Epithelial cell of prostate (primary cell): ENCODE results near the gene EFNB2.

ENCODE experiments used
- DNase-seq: peaks from one replicate; pipeline ENCODE4 v3.0.0-alpha.2; 2011; ENCODE audit warnings: low read depth, low spot score
- H3K27ac ChIP-seq: fragments of 450-650 bp; 2 replicates; pipeline ENCODE4 v1.5.1; 2017; ENCODE audit warnings: mild to moderate bottlenecking

EFNB2 gene

DNA sequence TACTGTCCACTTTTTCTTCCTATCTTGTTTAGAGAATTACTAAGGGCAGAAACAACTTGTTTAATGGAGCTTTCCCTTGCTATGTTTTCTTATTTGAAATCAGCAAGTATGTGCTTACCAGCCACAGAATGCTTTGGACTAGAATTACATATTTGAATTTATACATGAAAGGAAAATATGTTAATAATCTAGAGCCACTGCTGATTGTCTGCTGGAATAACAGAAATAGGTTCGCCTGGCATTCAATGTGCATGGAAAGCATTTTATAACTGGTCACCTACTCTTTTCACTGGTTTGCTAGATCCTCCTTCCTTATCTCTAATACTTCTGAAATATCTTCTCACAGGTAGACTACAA, 8.0 kb downstream of the EFNB2 start:
- H3K27ac ChIP-seq, result no peak overlapping the region
- DNase-seq, result no peak

DNA sequence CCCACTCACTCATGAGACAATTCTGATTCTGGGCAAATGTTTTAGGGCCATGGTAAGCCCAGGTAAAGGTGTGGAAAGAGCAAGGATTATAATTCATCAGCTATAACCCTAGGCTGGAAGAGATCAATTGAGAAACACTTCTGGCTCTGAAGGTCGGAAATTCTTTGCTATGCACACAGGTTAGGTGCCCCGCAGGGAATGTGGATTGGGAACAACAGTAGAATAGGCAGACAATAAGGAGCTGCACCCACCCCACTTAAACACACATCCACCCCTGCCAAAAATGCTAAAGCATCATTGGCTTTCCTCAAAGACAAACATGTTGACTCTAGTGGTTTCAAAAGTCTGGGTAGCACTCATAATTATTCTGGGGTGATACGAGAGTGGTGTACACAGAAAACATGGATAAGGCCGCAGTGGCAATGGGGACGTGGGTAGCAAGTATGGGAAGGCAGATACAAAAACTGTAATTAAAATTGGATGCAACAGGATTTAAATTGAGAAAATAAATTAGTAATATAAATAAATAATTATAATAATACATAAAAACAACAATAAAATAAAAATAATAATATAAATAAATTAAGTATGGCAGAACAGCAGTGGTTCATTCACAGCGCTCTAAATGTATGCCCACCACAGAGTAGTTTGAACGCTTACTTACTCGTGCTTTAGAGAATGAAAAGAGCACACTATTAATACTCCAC, 8.6 kb downstream of the EFNB2 start:
- peak overlapping the region; percentile 56 for H3K27ac ChIP-seq
- DNase-seq, result no peak

DNA sequence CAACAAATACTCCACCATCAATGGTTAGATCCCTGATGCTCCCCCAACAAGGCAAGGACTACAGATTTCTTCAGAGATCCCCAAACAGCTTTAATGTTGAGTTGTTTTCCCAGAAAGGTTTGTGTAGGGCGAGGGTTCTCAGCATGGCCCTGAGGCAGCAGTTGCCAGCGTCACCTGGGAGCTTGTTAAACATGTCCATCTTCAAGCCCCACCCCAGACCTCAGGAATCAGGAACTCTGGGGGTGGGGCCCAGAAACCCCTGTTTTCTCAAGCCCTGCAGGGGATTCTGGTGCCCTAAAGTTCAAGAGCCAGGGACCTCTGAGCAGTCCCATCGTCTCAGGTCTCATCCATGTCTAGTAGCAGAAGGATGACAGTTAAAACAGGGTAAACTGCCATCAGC, 9.6 kb downstream of the EFNB2 start:
- DNase-seq, result no peak
- peak overlapping the region; percentile 56 for H3K27ac ChIP-seq

DNA sequence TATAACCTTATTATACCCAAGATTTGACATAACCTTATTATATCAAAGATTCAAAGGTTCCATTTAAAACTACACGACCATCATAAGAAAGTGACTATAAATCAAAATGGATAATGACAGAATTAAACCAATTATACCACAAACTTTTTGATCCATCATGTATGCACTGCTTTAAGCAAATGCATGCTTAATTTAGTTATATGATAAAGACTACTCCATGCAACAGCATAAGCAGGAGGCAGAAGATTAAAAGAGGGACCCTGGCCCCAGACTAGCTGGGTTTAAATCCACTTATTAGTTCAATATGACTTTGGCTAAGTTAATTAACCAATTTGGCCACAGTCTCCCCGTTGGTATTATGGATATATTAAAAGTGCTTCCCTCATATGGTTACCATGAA, 11.4 kb downstream of the EFNB2 start:
- DNase-seq, result no peak
- H3K27ac ChIP-seq, result peak overlapping the region; percentile 56

DNA sequence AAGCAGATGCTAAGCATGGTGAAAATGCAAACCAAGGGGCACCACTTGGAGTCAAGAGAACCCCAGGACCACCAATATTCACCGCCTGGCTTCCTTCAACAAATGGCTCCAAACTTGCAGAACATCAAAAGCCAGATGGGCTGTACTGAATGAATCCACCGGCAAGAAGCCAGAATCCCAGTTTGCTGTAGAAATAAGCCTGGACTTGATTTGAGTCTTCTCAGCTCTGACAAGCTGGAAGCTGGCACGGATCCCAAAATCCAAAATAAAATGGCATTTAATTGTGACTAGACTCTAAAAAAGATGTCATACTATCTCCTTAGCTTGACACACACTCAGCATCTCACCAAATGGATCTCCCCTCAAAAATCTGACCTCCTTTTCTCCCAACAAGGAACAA, 11.9 kb downstream of the EFNB2 start:
- H3K27ac ChIP-seq, result peak overlapping the region; percentile 56
- DNase-seq, result no peak

DNA sequence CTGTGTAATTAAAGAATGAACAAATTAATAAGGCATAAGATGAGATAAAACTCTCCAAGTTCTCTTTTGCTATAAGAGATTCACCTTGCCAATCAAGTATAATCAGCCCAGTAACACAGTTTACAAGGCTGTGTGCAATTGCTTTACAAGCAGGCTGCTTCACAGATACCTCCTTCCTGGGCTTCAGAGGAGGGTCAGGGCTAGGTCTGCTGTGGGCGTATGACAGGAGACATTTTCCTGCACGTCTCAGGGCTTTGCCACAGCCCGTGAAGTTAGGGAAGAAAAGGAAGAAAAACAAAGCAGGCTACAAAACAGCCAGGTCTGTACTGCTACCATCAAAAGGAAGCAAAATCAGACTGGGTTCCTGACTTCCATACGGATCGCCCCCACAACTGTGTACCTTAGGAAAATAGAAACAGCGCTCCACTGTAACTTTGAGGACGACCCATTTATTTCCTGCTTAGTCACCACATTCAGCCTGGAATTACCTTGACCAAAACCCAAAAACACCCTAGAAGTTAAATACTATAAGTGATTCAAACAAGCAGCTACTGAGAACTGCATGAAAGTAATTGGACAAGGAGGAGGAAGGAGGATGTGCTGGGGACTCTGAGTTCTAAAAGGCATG, 12.4 kb downstream of the EFNB2 start:
- peak overlapping the region; percentile 56 for H3K27ac ChIP-seq
- no peak for DNase-seq

DNA sequence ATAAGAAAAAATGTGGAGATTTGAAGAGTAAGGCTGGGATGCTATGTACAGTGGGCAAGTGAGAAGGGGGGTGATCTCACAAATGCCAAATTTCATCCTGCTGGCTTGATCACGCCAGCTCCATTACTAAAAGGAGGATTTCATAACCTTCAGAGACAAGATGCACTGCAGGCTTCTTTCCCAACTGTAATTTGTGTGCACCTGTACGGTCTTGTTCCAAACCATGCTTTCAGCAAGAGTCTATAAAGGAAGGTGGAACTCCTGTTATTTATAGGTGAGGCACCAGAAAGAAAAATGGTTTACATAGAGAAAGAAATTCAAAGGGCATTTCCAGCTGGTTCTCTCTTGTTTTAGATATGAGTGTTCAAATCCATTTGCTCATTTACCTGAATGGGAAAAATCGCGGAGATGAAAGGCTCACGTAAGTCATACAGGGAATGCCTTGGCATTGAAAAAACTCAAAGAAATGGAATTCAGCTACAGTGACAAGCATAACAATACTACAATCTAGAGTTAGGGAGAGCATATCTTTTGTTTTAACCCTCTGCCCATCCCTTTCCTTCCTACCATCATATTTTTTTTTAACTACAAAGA, 13.3 kb downstream of the EFNB2 start:
- DNase-seq, result no peak
- H3K27ac ChIP-seq, result peak overlapping the region; percentile 56

DNA sequence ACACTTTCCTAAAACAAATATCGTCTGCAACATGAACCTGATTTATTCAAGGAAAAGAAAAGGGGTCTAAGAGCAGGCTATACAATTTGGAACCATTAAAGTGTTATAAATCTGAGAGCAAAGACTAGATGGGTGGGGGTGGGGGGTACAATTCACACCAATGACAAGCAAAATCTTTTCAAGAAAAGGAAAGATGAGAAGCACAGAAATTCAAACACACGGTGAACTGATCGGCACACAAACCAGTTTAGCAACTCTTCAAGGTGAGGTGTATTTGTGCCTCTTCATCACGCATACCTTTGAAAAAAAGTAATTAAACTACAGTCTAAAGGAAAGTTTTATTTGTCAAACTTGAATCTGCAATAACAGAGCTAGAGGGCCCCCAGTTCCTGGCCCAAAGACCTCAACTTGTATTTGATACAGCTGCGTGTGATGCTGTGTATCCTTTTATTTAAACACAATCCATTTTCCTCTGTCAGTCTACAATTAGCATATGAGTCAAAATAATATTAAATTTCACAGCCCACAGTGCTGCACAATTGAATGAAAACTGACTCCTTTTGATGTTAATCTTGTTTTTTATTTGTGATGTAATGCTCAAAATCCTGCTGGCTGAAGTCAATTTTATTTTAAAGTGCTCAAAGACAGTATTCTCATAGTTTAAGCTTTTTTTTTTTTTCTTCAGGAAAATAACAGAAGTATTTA, 14.2 kb downstream of the EFNB2 start:
- peak overlapping the region; percentile 56 for H3K27ac ChIP-seq
- DNase-seq, result no peak

DNA sequence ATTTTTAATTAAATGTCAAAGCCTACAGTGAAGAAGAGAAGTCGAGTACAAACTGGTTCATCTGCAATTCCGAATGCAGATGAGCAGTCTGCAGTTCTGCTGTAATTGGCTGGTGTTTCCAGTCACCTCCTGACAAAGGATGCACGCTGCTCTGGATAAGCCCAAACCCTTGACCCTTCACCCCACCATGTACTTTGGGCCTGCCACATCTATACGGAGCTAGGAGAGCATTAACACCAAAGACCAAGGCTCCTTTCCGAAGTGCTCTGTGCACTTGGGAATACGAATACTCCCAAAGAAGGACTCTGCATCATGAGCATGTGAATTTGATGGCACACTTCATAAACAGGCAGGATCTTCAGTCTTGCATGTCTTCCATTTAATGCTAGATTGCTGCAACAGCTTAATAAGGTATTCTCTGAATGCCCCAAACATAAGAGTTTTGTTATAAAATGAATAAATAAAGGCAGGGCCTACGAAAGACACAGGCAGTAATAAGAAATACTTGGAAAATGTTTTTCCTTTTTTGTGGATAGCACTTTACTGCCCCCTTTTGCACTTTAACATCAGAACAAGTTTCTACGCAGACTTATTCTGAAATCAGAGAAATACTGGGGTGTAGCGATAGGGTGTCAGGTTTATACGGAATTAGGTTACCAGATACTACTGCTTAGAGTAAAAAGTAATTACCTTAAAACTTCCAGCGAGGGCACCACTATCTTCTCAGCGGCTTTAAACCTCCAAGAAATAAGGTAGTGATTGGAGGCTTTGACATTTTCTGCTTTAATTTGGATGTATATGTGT, 15.0 kb downstream of the EFNB2 start:
- DNase-seq, result no peak
- H3K27ac ChIP-seq, result peak overlapping the region; percentile 56

DNA sequence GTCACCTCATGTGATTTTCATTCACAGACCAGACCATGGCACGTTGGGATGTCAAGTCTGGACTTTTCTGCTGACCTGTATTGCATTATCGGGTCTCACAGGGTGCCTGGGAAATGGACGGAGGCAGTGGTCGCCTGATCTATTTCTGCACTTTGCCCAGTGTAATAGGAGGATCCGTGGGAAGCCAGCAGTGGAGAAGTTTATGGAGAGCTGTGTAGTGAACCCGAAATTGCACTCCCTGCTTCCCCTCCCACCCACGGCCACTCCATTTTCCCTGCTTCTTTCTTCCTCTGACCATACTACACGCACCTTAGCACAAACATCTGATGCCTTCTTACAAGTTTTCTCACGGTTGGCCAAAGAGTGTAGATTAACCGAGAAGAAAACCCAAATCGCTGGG, 16.9 kb downstream of the EFNB2 start:
- H3K27ac ChIP-seq, result no peak overlapping the region
- DNase-seq, result no peak

DNA sequence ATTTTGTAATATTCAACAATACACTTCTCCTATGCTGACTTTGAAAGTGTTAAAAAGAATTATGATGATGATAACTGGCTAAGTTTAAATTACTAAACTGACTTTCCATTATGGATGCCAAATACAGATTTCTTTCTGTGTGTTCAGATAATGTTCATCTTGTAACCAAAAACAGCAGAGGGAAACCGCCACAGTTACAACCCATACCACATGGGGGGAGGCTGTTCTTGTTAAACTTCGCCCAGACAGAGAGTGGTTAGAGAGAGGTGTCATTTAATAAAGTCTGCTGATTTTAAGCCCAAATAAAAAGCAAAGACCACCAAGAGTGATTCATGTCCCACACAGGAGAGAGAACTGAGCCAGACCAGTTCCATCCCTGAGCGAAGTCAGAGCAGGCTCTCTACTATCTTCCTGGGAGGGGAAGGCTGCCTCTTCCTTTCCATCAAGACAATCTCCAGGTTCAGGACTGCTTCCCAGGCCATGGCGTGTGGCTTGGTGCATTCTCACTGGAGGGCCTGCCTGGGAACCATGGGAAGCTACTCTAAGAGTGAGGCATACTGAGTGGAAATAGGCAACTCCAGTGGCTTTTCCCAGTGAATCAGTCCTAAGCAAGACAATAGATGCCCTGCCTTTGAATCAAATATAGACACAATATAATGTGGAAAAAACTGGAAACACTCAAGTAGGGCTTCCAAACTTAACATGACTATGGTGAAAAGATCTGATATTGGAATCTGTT, 18.2 kb downstream of the EFNB2 start:
- no peak for DNase-seq
- H3K27ac ChIP-seq, result no peak overlapping the region

DNA sequence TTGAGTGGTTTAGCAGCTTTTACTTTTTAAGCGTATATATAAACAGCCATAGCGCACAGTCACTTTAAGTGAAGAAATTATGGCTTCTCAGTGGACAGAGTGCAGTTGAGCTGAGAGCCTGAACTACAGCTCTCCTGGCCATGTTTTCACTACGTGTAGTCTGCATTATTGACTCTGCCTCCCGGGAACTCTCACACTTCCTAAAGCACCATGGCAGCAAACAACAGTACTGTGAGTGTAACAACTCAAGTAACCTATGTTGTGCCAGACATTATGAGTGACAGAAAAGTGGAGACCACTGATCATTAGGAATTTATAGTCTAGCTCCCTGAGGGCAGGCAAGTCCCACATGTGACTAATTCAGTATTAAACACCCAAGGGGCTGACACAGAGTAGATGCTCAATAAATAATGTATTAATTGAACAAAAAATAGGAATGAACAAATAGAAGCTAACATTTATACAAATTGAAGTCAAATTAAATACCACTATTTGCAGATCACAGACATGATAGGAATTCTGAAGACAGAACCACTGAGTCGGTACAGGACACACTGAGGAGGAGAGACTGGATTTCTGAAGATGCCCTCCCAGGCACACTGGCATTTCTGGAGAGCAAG, 19.7 kb downstream of the EFNB2 start:
- no peak overlapping the region for H3K27ac ChIP-seq
- DNase-seq, result no peak

DNA sequence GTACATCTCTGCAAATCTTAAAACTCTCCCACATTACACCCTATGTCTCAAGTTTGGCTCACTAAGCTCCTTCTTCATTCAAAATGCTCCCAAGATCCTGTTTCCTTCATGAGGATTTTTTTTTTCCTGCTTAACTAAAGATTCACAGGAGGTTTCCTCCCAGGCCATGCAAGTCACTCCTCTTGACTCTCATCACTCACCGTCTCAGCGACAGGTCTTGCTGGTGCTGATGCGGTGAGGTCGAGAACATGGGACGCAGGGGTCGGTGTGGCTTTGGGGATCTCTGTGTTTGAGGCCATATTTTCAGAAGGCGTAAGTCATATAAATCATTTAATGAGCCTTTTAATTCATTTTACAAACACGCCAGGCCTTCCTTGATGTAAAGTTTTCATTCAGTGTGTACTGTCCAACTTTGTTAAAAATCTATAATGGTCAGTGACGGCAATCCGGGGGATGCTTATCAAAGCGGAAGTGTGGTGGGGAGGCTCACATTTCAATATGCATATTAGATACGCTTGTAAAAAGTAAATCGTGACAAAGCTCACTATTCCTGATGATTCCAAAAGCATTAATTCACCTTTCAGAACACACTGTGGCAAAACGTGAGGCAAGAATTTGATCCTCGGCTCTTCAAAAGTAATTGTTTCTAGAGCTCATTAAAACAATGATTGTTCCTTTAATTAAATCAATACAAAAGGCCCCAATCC, 20.4 kb downstream of the EFNB2 start:
- DNase-seq, result no peak
- peak overlapping the region; percentile 43 for H3K27ac ChIP-seq

DNA sequence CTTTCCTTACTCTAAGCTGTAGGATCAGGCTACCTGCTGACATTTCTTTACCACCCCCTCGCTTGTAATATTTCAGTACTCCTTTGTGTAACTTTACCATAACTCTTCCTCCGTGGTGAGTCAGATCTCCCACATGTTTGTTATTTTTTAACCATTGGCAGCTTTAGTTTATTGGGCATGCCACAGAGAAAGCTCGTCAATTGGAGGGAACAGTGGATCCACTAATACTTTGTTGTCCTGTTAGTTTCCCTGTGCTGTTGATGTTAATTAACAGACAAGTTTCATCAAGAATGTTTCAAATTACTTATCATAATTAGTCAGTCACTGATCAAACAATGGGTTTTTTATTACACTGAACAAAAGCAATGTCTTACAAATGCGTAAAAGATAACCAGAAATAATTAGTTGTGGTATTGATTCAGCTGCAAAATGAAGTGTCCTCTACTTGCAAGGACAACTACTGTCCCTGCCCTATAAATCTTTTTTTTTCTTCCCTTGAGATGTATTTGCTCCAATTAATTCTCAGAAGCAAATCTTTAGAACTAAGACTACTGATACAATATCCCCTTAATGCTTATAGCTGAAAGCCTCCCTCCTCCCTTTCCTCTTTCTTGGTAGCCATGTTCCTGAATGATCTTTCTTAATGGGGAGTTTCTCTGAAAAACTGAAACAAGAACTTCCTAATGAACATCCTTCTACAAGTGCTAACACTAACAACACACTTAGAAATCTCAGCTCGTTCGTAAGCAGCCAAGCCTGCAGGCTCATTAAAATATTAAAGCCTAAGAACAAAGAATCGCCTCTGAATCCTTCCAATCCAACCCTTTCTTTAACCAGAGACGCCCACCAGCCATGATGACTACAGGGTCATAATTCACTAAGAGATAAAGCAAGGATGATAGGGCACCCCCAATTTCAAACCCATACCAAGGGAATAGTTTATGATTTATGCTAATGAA, 22.2 kb downstream of the EFNB2 start:
- peak overlapping the region; percentile 43 for H3K27ac ChIP-seq
- DNase-seq, result no peak

DNA sequence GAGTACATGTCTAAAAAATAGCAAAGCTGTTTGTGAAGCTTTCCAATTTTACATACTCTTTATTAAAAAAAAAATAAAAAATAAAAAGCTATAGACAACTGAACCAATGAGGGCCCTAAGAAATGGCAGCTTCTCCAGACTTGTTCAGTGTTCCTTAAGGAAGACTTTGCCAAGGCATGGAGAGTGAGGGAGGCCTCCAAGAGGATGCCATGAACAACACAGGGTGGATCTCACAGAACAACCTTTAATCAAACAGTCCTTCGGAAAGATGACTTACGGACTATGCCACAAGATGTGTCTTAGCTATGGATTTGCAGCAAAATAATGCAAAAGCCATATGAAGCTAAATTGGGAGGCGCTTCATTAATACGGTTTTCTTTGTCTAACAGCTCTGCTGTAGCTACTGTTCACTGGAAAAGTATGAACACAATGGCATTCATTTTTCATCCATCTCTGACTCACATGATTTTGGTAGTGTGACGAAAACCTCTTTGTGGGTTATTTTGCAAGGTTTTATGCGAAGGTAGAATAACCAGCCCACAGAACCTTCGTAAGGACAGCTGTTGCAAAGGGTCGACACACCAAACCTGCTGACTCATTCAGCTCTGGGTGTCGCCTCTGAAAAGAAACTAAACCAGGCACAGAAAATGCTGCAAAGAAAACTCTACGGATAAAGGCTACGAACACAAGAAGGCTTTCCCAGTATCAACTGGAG, 27.7 kb downstream of the EFNB2 start:
- H3K27ac ChIP-seq, result peak overlapping the region; percentile 85
- DNase-seq, result peak; percentile 76

DNA sequence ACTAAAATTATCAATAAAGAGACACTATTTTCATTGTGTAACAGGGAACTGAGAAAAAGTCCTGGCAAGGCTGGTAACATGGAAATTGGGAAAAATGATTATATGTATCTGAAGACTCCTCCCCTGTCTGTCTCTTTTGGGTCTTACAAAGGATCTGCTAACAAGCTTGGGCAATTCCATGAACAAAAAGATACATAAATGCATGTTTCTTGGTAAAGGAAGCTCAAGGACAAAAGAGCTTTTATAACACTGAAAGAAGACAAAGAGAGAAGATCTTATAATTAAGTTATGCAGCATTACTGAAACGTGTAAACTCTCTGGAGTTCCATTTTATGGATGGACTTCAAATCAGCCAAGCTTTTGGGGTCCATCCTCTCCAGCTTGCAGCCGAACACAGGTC, 29.2 kb downstream of the EFNB2 start:
- peak overlapping the region; percentile 85 for H3K27ac ChIP-seq
- no peak for DNase-seq

DNA sequence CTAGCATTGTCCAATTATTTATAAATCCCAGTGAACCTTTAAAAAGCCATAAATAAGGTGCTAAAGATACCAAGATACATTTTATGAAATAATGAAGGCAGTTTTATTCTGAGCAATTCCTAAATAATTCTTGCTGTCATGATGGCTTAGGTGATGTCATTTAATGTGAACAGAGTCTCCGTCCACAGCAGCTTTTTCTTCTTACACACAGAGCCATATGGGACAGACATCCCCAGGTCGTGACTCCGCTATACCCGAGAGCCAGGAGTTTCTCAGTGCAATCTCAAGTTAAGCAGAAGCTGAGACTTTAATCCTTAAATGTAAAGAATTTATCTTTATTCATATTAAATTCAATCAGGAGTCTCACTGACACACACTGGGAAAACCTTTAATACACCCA, 29.7 kb downstream of the EFNB2 start:
- H3K27ac ChIP-seq, result no peak overlapping the region
- no peak for DNase-seq
